OCI-LY1 (cell line): ENCODE data around the gene RPP40.
A peak's percentile ranks its signal among the peaks of the same experiment; 100 is the strongest.
"Not testable (repeated sequence)": the region's sequence is repeated elsewhere in the genome, so short reads cannot be mapped to it uniquely, and the experiment has no call there.

Source experiments
- H2AFZ ChIP-seq: fragments of 200-600 bp; sonication (generic), shearing (Covaris generic); 2 replicates; pipeline ENCODE4 v1.6.0; 2014; ENCODE audit warnings: antibody characterized with exemption, mild to moderate bottlenecking, low read length
- H3F3A ChIP-seq: fragments of 200-600 bp; sonication (generic), shearing (Covaris generic); 2 replicates; pipeline ENCODE4 v1.6.0; 2014; ENCODE audit warnings: mild to moderate bottlenecking, antibody characterized with exemption, low read length, moderate library complexity; ENCODE audit not compliant: insufficient read depth
- H3K27ac ChIP-seq: fragments of 200-600 bp; sonication (generic); 2 replicates; pipeline ENCODE4 v1.5.1; 2014; ENCODE audit warnings: low read length, mixed run types, mild to moderate bottlenecking, low read depth; ENCODE audit not compliant: poor library complexity, severe bottlenecking
- H3K27me3 ChIP-seq: fragments of 200-600 bp; sonication (generic); 2 replicates; pipeline ENCODE4 v1.6.0; 2014; ENCODE audit warnings: antibody characterized with exemption, mild to moderate bottlenecking, low read length, moderate library complexity; ENCODE audit not compliant: insufficient read depth
- H3K36me3 ChIP-seq: fragments of 200-600 bp; sonication (generic); 2 replicates; pipeline ENCODE4 v1.6.1; 2014; ENCODE audit warnings: mild to moderate bottlenecking, antibody characterized with exemption, low read length, moderate library complexity, mixed read lengths; ENCODE audit not compliant: insufficient read depth
- H3K4me1 ChIP-seq: fragments of 200-600 bp; sonication (generic); 2 replicates; pipeline ENCODE4 v1.5.1; 2014; ENCODE audit warnings: mild to moderate bottlenecking, low read length, moderate library complexity; ENCODE audit not compliant: insufficient read depth, severe bottlenecking
- H3K4me2 ChIP-seq: fragments of 200-600 bp; sonication (generic), shearing (Covaris generic); 2 replicates; pipeline ENCODE4 v1.6.1; 2014; ENCODE audit warnings: low read length
- H3K4me3 ChIP-seq: fragments of 200-600 bp; sonication (generic); 2 replicates; pipeline ENCODE4 v1.5.1; 2014; ENCODE audit warnings: low read length, low read depth, mild to moderate bottlenecking, mixed read lengths; ENCODE audit not compliant: poor library complexity, severe bottlenecking
- H3K79me2 ChIP-seq: fragments of 200-600 bp; shearing (Covaris generic); 2 replicates; pipeline ENCODE4 v1.6.1; 2016; ENCODE audit warnings: mixed run types, low read length, mixed read lengths; ENCODE audit not compliant: insufficient read depth
- H3K9ac ChIP-seq: fragments of 200-600 bp; sonication (generic), shearing (Covaris generic); 2 replicates; pipeline ENCODE4 v1.6.1; 2014; ENCODE audit warnings: mild to moderate bottlenecking, low read length, mixed read lengths
- H3K9me2 ChIP-seq: fragments of 200-600 bp; sonication (generic), shearing (Covaris generic); 2 replicates; pipeline ENCODE4 v1.6.1; 2014; ENCODE audit warnings: low read depth, mild to moderate bottlenecking, low read length, mixed read lengths
- H3K9me3 ChIP-seq: fragments of 200-600 bp; shearing (Covaris generic); 2 replicates; pipeline ENCODE4 v1.6.1; 2014; ENCODE audit warnings: low read length, mixed read lengths
- H4K20me1 ChIP-seq: fragments of 200-600 bp; sonication (generic), shearing (Covaris generic); 2 replicates; pipeline ENCODE4 v1.6.0; 2016; ENCODE audit warnings: mild to moderate bottlenecking, low read length; ENCODE audit not compliant: insufficient read depth
- EZH2 ChIP-seq: fragments of 200-600 bp; sonication (generic), shearing (Covaris generic); IDR thresholded peaks from 2 replicates; pipeline ENCODE4 v1.8.0; 2017; ENCODE audit warnings: borderline replicate concordance, mixed run types, mild to moderate bottlenecking, antibody characterized with exemption, low read length, moderate library complexity, mixed read lengths
- TF ChIP-seq, protein P1 (sequence below): fragments of 200-600 bp; sonication (generic), shearing (Covaris generic); IDR thresholded peaks from 2 replicates; pipeline ENCODE4 v1.5.1; 2017; ENCODE audit warnings: mild to moderate bottlenecking, antibody characterized with exemption, low read length, moderate library complexity, mixed read lengths

RPP40 gene

DNA sequence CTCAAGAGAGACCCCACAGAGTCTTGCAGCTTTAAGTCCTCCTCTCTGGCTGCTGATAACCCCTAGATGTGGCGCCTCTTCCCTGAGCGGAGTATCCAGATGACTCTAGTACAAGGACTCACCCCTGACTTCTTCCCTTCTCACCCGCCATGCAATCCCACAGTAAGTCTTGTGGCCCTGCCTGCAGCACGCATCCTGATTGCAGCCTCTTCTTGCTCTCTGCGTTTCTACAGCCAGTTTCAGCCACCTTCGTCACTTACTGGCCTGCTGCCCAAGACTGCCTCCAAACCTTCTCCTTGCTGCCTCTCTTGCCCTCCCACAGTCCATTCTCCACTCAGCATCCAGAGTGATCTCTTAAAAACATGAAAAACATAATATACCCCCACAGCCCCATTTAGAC is 2.4 kb upstream of the RPP40 start:
- no peak overlapping the region for H3K9ac ChIP-seq
- no peak overlapping the region for H3K4me3 ChIP-seq
- H3K9me3 ChIP-seq = no peaks in the 10 kb centered on the region
- no peaks in the 10 kb centered on the region for H4K20me1 ChIP-seq
- H3K79me2 ChIP-seq = no peaks in the 10 kb centered on the region
- H3K4me2 ChIP-seq = no peak overlapping the region
- peaks cover 14% of the 10 kb centered on the region for H3K4me1 ChIP-seq
- H2AFZ ChIP-seq = no peak overlapping the region
- no peaks in the 10 kb centered on the region for H3K27me3 ChIP-seq
- TF ChIP-seq EZH2 = no peak
- H3F3A ChIP-seq = no peaks in the 10 kb centered on the region
- no peak overlapping the region for H3K27ac ChIP-seq
- peaks cover 8% of the 10 kb centered on the region for H3K36me3 ChIP-seq
- H3K9me2 ChIP-seq = no peaks in the 10 kb centered on the region

DNA sequence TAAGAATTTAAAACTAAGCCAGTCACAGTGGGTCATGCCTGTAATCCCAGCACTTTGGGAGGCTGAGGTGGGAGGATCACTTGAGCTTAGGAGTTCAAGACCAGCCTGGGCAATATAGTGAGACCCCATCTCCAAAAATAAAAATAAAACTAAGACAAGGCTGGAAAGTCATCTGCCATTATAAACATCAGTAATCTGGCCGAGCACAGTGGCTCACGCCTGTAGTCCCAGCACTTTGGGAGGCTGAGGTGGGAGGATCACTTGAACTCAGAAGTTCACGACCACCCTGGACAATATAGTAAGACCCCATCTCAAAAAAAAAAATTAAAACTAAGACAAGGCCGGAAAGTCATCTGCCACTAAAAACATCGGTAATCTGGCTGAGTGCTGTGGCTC is 1.2 kb upstream of the RPP40 start:
- H3K79me2 ChIP-seq, H3K4me3 ChIP-seq, H3K4me2 ChIP-seq, H2AFZ ChIP-seq, H3K27ac ChIP-seq, H3K9me3 ChIP-seq, H3K9me2 ChIP-seq, H3K27me3 ChIP-seq, H4K20me1 ChIP-seq, H3F3A ChIP-seq, H3K9ac ChIP-seq: not testable (repeated sequence)
- H3K4me1 ChIP-seq = peaks cover 14% of the 10 kb centered on the region
- peaks cover 13% of the 10 kb centered on the region for H3K36me3 ChIP-seq

DNA sequence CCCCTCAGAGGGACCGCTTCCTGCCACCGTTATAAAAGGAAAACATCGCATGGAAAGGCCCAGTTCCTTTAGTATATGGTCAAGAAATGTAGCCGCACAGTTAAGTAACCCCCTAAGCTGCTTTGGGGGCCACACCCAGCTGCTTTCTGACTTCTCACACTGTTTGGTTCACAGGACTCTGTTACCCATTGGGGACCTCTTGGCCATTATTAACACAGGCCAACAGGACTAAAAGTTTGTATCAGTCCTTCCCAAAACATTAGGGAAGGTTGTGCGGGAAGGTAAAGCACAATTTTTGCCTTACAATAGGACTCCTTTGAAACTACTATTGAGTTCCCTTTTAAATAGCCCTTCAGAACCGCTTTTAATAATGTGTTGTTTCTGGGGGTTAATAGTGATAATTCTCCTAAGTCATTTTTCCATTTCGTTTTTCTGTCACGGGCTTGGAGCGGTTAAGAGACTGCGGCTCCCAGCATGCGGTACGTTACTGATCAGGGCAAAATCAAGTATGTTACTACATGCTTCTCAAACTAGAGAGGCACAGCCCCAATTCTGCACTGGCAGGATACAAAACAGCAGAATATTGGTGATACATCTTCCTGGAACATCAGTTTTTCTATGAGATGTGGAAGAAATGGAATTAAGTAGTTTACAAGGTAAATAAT is 668 bp upstream of the RPP40 start:
- Histone ChIP-seq H3K79me2 (no peaks in the 10 kb centered on the region), H3K9ac (peak overlapping the region; percentile 89), H3K36me3 (peaks cover 13% of the 10 kb centered on the region), H3K9me2 (no peaks in the 10 kb centered on the region), H3K4me2 (peak overlapping the region; percentile 97), H4K20me1 (no peaks in the 10 kb centered on the region), H3K9me3 (no peaks in the 10 kb centered on the region), H3K4me3 (peak overlapping the region; percentile 79), H3K4me1 (peaks cover 14% of the 10 kb centered on the region), H2AFZ (peak overlapping the region; percentile 98), H3K27ac (peak overlapping the region; percentile 44), H3K27me3 (no peaks in the 10 kb centered on the region), H3F3A (no peaks in the 10 kb centered on the region)
- TF ChIP-seq, protein P1, sequence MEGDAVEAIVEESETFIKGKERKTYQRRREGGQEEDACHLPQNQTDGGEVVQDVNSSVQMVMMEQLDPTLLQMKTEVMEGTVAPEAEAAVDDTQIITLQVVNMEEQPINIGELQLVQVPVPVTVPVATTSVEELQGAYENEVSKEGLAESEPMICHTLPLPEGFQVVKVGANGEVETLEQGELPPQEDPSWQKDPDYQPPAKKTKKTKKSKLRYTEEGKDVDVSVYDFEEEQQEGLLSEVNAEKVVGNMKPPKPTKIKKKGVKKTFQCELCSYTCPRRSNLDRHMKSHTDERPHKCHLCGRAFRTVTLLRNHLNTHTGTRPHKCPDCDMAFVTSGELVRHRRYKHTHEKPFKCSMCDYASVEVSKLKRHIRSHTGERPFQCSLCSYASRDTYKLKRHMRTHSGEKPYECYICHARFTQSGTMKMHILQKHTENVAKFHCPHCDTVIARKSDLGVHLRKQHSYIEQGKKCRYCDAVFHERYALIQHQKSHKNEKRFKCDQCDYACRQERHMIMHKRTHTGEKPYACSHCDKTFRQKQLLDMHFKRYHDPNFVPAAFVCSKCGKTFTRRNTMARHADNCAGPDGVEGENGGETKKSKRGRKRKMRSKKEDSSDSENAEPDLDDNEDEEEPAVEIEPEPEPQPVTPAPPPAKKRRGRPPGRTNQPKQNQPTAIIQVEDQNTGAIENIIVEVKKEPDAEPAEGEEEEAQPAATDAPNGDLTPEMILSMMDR = no peak
- no peak for TF ChIP-seq EZH2

DNA sequence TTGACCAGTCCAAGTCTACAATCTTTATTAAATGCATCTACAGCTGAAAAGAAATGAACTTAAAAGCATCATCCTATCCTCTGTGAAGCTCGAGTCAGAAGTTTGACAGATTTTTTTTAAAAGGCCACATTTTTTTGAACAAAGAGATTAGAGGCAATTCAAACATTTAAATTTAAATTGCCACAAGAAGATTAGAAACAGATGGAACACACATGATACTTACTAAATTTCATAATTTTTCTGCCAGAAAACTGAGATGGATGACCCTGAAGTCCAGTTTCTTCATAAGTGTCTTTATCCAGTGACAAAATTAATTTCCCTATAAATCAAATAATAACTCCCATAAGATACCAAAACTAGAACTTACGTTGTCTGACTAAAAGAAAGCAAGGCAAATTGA is 4.3 kb downstream of the RPP40 start:
- Histone ChIP-seq H2AFZ (no peak overlapping the region), H3K36me3 (peaks cover 23% of the 10 kb centered on the region), H3F3A (no peaks in the 10 kb centered on the region), H3K79me2 (no peaks in the 10 kb centered on the region), H4K20me1 (no peaks in the 10 kb centered on the region), H3K27ac (no peak overlapping the region), H3K4me3 (no peak overlapping the region), H3K9me2 (no peaks in the 10 kb centered on the region), H3K9me3 (no peaks in the 10 kb centered on the region), H3K27me3 (no peaks in the 10 kb centered on the region), H3K4me2 (no peak overlapping the region), H3K4me1 (peaks cover 12% of the 10 kb centered on the region), H3K9ac (no peak overlapping the region)
- no peak for TF ChIP-seq EZH2
- TF ChIP-seq, protein P1 = no peak
